Endothelial cell (in vitro differentiated cells): ENCODE results near the gene IL19. TPM values are rescaled to one million over a fixed set of nuclear protein-coding genes. Genes with fewer than 3 reads are reported as not detected.

Experiments used
- DNase-seq: peaks from one replicate; pipeline ENCODE4 v3.0.0; 2021; ENCODE audit warnings: low spot score
- H3K27ac Mint-ChIP-seq: one replicate; pipeline ENCODE4 v1.8.0; 2021; ENCODE audit warnings: mixed read lengths, inconsistent platforms; ENCODE audit not compliant: unreplicated experiment
- H3K27me3 Mint-ChIP-seq: one replicate; pipeline ENCODE4 v1.8.0; 2021; ENCODE audit warnings: mild to moderate bottlenecking, moderate library complexity, mixed read lengths, inconsistent platforms; ENCODE audit not compliant: unreplicated experiment
- H3K36me3 Mint-ChIP-seq: one replicate; pipeline ENCODE4 v1.8.0; 2021; ENCODE audit warnings: mild to moderate bottlenecking, low read depth, mixed read lengths, inconsistent platforms; ENCODE audit not compliant: unreplicated experiment
- H3K4me1 Mint-ChIP-seq: one replicate; pipeline ENCODE4 v1.8.0; 2021; ENCODE audit warnings: mild to moderate bottlenecking, mixed read lengths, inconsistent platforms; ENCODE audit not compliant: unreplicated experiment
- H3K4me3 Mint-ChIP-seq: one replicate; pipeline ENCODE4 v1.8.0; 2021; ENCODE audit warnings: mild to moderate bottlenecking, mixed read lengths, inconsistent platforms; ENCODE audit not compliant: unreplicated experiment
- H3K9me3 Mint-ChIP-seq: one replicate; pipeline ENCODE4 v1.8.0; 2021; ENCODE audit warnings: mixed read lengths, inconsistent platforms; ENCODE audit not compliant: unreplicated experiment
- total RNA-seq: library from RNA; stranded (reverse); fragmentation: NEBNext Ultra II Directional; extraction: Animal tissue kit (Norgen Biotek cat#: 25700); gene quantifications from one replicate; pipeline ENCODE4 v1.2.1, GENCODE V29; 2021; ENCODE audit not compliant: unreplicated experiment
- TF ChIP-seq, protein P1 (sequence below): fragments of 200-600 bp; sonication (generic); IDR thresholded peaks from one replicate; pipeline ENCODE4 v1.5.0; 2021; ENCODE audit warnings: antibody characterized with exemption; ENCODE audit not compliant: unreplicated experiment

IL19 gene
- total RNA-seq, 1 donor from 2014 or later: not detected

DNA sequence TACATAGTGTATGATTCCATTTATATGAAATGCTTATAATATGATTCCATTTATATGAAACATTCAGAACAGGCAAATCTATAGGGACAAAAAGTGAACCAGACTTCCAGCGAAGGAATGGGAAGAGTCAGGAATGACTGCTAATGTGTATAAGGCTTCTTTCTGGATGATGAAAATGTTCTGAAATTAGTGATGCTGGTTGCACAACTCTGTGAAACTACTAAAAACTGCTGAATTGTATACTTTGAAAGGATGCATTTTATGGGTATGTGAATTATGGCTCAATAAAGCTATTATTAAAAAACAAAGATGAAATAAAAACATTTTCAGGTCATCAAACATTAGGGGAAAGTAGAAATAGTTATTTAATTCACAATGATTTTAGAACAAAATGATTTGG lies 112.6 kb downstream of the IL19 start:
- no peak for DNase-seq
- Mint-ChIP-seq H3K4me1 (no peaks in the 10 kb centered on the region), H3K9me3 (no peaks in the 10 kb centered on the region), H3K27me3 (no peaks in the 10 kb centered on the region), H3K36me3 (no peaks in the 10 kb centered on the region), H3K27ac (no peak overlapping the region), H3K4me3 (no peak overlapping the region)
- TF ChIP-seq, protein P1, sequence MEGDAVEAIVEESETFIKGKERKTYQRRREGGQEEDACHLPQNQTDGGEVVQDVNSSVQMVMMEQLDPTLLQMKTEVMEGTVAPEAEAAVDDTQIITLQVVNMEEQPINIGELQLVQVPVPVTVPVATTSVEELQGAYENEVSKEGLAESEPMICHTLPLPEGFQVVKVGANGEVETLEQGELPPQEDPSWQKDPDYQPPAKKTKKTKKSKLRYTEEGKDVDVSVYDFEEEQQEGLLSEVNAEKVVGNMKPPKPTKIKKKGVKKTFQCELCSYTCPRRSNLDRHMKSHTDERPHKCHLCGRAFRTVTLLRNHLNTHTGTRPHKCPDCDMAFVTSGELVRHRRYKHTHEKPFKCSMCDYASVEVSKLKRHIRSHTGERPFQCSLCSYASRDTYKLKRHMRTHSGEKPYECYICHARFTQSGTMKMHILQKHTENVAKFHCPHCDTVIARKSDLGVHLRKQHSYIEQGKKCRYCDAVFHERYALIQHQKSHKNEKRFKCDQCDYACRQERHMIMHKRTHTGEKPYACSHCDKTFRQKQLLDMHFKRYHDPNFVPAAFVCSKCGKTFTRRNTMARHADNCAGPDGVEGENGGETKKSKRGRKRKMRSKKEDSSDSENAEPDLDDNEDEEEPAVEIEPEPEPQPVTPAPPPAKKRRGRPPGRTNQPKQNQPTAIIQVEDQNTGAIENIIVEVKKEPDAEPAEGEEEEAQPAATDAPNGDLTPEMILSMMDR: no peak

DNA sequence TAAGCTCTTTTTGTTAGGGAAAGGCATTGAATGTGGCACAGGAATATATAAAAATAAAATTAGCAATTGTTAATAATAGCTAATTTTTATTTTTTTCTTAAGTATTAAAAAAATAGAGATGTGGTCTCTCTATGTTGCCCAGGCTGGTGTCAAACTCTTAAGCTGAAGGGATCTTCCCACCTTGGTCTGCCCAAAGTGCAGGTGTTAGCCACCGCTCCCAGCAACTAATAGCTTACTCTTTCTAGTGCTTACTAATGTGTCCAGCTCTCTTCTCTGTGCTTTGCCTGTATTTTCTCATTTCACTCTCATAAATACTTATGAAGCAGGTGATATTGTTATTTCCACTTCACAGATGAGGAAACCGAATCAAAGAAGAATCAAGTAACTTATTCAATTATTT lies 113.3 kb downstream of the IL19 start:
- H3K36me3 Mint-ChIP-seq: no peaks in the 10 kb centered on the region
- no peak overlapping the region for H3K27ac Mint-ChIP-seq
- no peak for DNase-seq

DNA sequence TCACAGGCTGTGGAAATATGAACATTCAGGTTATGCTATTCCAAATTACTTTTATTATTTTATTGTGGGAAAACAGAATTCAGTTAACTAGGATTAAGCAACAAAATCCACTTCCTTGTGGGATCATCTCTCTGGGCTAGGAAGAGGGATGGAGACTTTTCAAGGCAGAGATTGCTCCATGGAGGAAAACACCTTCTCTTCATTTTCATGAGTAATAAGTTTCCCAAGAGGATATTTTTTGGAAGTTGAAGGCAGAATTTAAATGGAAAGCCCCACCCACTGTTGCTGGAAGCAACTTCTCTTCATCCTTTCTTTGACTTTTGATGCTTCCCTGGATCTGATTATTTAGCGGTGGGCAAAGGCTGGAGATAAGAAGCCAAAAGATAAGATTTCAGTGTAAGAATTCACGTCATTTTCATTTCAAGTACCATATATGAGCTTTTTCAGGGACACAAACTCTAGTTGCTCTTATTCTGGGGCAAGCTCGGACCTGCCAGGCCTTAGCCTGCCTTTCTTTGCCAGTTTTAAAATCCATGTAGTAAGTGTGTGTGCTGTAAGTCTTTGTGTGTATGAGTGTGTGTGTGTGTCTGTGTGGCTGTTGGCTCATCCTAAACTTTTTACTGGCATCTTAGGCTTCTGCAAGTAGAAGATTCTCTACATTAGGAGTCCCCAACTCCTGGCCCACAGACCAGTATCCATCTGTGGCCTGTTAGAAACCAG lies 114.9 kb downstream of the IL19 start:
- Mint-ChIP-seq H3K27ac (no peak overlapping the region), H3K36me3 (no peaks in the 10 kb centered on the region), H3K4me3 (no peak overlapping the region), H3K9me3 (no peaks in the 10 kb centered on the region), H3K27me3 (peaks cover 1% of the 10 kb centered on the region), H3K4me1 (no peaks in the 10 kb centered on the region)
- TF ChIP-seq, protein P1: no peak
- no peak for DNase-seq

More for the DNA sequence above, 113.3 kb downstream of the IL19 start:
- no peaks in the 10 kb centered on the region for H3K4me1 Mint-ChIP-seq
- no peaks in the 10 kb centered on the region for H3K9me3 Mint-ChIP-seq
- TF ChIP-seq, protein P1: no peak
- no peak overlapping the region for H3K4me3 Mint-ChIP-seq
- peaks cover 1% of the 10 kb centered on the region for H3K27me3 Mint-ChIP-seq

DNA sequence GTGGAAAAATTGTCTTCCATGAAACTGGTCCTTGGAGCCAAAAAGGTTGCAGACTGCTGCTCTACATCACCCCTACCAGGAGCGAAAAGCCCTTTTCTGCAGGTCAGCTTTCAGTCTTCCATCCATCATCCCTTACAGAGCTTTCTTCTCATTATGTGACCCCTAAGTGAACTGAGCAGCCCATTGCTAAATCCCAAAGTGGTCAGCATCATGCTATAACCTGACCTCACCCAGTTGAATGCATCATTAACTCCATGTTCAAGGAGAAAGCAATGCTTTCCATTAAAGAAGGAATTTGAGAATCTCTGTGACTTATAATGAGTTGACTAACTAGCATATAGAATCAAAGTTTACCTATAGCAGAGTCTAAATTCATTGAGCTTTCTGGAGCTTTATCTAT lies 116.3 kb downstream of the IL19 start:
- TF ChIP-seq, protein P1: no peak
- H3K9me3 Mint-ChIP-seq: no peaks in the 10 kb centered on the region

DNA sequence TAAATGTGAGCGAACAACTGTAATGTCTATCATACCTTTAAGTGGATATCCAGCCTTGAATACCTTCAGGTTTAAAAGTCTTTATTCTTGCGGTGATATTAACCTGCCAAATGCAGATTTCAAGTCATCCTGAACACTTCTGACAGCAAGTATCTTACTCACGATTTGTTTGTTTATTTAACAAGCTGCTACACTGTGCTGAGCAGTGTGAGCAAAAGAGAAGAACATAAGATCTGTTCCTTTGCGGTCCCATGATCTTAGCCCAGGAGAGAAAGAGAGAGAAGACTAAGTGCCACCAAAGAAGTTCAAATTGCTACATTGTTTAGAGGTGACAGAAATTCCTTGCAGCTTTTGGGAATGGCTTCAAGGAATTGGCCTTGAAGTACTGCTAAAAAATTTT lies 117.1 kb downstream of the IL19 start:
- no peak for DNase-seq
- no peaks in the 10 kb centered on the region for H3K36me3 Mint-ChIP-seq
- H3K4me1 Mint-ChIP-seq: peaks cover 3% of the 10 kb centered on the region
- H3K27me3 Mint-ChIP-seq: peaks cover 1% of the 10 kb centered on the region
- TF ChIP-seq, protein P1: no peak
- H3K4me3 Mint-ChIP-seq: no peak overlapping the region
- H3K27ac Mint-ChIP-seq: no peak overlapping the region
- H3K9me3 Mint-ChIP-seq: no peaks in the 10 kb centered on the region

More for the DNA sequence above, 116.3 kb downstream of the IL19 start:
- no peak for DNase-seq
- Mint-ChIP-seq H3K4me3 (no peak overlapping the region), H3K36me3 (no peaks in the 10 kb centered on the region), H3K27me3 (peaks cover 1% of the 10 kb centered on the region), H3K4me1 (peaks cover 3% of the 10 kb centered on the region), H3K27ac (no peak overlapping the region)
